Uterus (tissue), 4 donors: ENCODE data around the gene DUSP22. TPM values are rescaled to one million over a fixed set of nuclear protein-coding genes. Genes with fewer than 3 reads are reported as not detected.
"Not testable (repeated sequence)": the region's sequence is repeated elsewhere in the genome, so short reads cannot be mapped to it uniquely, and the experiment has no call there.

Experiments used
- DNase-seq, 2 donors: peaks; one replicate each; pipeline ENCODE4 v3.0.0-alpha.2; 2019 to 2020
- H3K27ac ChIP-seq, 2 donors: fragments of 200-600 bp; sonication (generic); 1 replicate in 1 of 2; 2 replicates in 1 of 2; pipeline ENCODE4 v1.5.1; 2016 to 2018
- H3K27me3 ChIP-seq, 2 donors: fragments of 200-600 bp; sonication (generic); one replicate each; pipeline ENCODE4 v1.5.1; 2018 to 2019; ENCODE audit warnings: control low read depth in 1 of 2
- H3K36me3 ChIP-seq, 2 donors: fragments of 200-600 bp; sonication (generic); one replicate each; pipeline ENCODE4 v1.5.1; 2019; ENCODE audit warnings: control low read depth in 1 of 2
- H3K4me1 ChIP-seq, 2 donors: fragments of 200-600 bp; sonication (generic); one replicate each; pipeline ENCODE4 v1.5.1; 2018 to 2019; ENCODE audit warnings: control low read depth in 1 of 2
- H3K4me3 ChIP-seq, 2 donors: fragments of 200-600 bp; sonication (generic); 1 replicate in 1 of 2; 2 replicates in 1 of 2; pipeline ENCODE4 v1.5.1; 2018 to 2019; ENCODE audit warnings: mild to moderate bottlenecking in 1 of 2
- H3K9me3 ChIP-seq, 2 donors: fragments of 200-600 bp; sonication (generic); one replicate each; pipeline ENCODE4 v1.5.1; 2019; ENCODE audit warnings: control low read depth in 1 of 2
- CTCF ChIP-seq, 4 experiments: fragments of 200-600 bp in 2 of 4; fragments of 450-650 bp in 2 of 4; sonication (generic) in 2 of 4; IDR thresholded peaks; one replicate each; pipeline ENCODE4 v1.5.1; 2016 to 2019; ENCODE audit warnings: antibody characterized with exemption in 4 of 4, mild to moderate bottlenecking in 2 of 4, moderate library complexity in 1 of 4
- POLR2A ChIP-seq, 2 donors: fragments of 450-650 bp; IDR thresholded peaks; one replicate each; pipeline ENCODE4 v1.6.1; 2016; ENCODE audit warnings: antibody characterized with exemption in 2 of 2, mild to moderate bottlenecking in 1 of 2, moderate library complexity in 1 of 2
- intact Hi-C: fragments of 100-400 bp; cut with DNase I; formaldehyde crosslinking; loops from one replicate; pipeline ENCODE4 v1.15.1; 2023; ENCODE audit warnings: low total_unique reads
- total RNA-seq, 4 donors: library from RNA; depleted of rRNA in 3 of 4; stranded (reverse); fragments of >200 nt in 3 of 4; gene quantifications; one replicate each; pipeline versions ENCODE4 v1.1.0 to v1.2.4, GENCODE V29; 2014 to 2023
- donor health status: DM: yes; HTN: yes; CAD: no.

The DUSP22 gene
- total RNA-seq, 4 donors from 2014 or later, result 22.8 to 78.5 (median 46.0) TPM

- no peak for TF ChIP-seq POLR2A (IDR thresholded peaks at IDR 0.05)
- TF ChIP-seq CTCF (IDR thresholded peaks at IDR 0.05), result no peak
- Histone ChIP-seq H3K9me3 (no peaks in the 10 kb centered on the region), H3K27ac (no peak overlapping the region), H3K27me3 (no peaks in the 10 kb centered on the region), H3K36me3 (no peaks in the 10 kb centered on the region), H3K4me3 (no peak overlapping the region), H3K4me1 (peaks cover 3 to 12% of the 10 kb centered on the region in 2 donors)
- intact Hi-C loops, result no loop called here
- DNase-seq, result no peak
Observed at GRCh38 chr6:324116-324728, 31.9 kb downstream of the DUSP22 start.

- intact Hi-C loops, result no loop called here
- Histone ChIP-seq H3K27me3 (no peaks in the 10 kb centered on the region), H3K27ac (no peak overlapping the region), H3K4me3 (no peak overlapping the region), H3K36me3 (no peaks in the 10 kb centered on the region), H3K9me3 (no peaks in the 10 kb centered on the region), H3K4me1 (peaks cover 3 to 12% of the 10 kb centered on the region in 2 donors)
- no peak for DNase-seq
- TF ChIP-seq POLR2A (IDR thresholded peaks at IDR 0.05) (no peak), CTCF (IDR thresholded peaks at IDR 0.05) (no peak)
Observed at GRCh38 chr6:324729-325125, 32.4 kb downstream of the DUSP22 start.

GRCh38 chr6:325161-325860, 33.0 kb downstream of the DUSP22 start:
- intact Hi-C loops, H3K27me3 ChIP-seq, H3K4me3 ChIP-seq, H3K9me3 ChIP-seq, H3K27ac ChIP-seq, DNase-seq, H3K36me3 ChIP-seq: not testable (repeated sequence)
- peaks cover 3 to 12% of the 10 kb centered on the region in 2 donors for H3K4me1 ChIP-seq

GRCh38 chr6:326066-326465, 33.8 kb downstream of the DUSP22 start:
- DNase-seq, H3K27ac ChIP-seq, intact Hi-C loops, H3K4me3 ChIP-seq, H3K27me3 ChIP-seq, H3K9me3 ChIP-seq, H3K36me3 ChIP-seq: not testable (repeated sequence)
- H3K4me1 ChIP-seq, result peaks cover 3 to 12% of the 10 kb centered on the region in 2 donors

GRCh38 chr6:326896-327537, 34.7 kb downstream of the DUSP22 start:
- Histone ChIP-seq H3K27me3 (no peaks in the 10 kb centered on the region), H3K9me3 (no peaks in the 10 kb centered on the region), H3K27ac (no peak overlapping the region), H3K36me3 (no peaks in the 10 kb centered on the region), H3K4me1 (peaks cover 7 to 12% of the 10 kb centered on the region in 2 donors), H3K4me3 (no peak overlapping the region)
- no peak for DNase-seq
- TF ChIP-seq CTCF (IDR thresholded peaks at IDR 0.05), result no peak
- TF ChIP-seq POLR2A (IDR thresholded peaks at IDR 0.05), result no peak
- intact Hi-C loops, result no loop called here

GRCh38 chr6:327538-328116, 35.3 kb downstream of the DUSP22 start:
- no peak for TF ChIP-seq CTCF (IDR thresholded peaks at IDR 0.05)
- no peak for TF ChIP-seq POLR2A (IDR thresholded peaks at IDR 0.05)
- no peaks in the 10 kb centered on the region for H3K9me3 ChIP-seq
- H3K4me3 ChIP-seq, result no peak overlapping the region
- H3K27me3 ChIP-seq, result no peaks in the 10 kb centered on the region
- peak overlapping the region in 1 of 2 donors; percentile 6 for H3K27ac ChIP-seq
- H3K36me3 ChIP-seq, result no peaks in the 10 kb centered on the region
- intact Hi-C loops, result no loop called here
- H3K4me1 ChIP-seq, result peaks cover 7 to 12% of the 10 kb centered on the region in 2 donors
- DNase-seq, result no peak
